PC-9 (cell line): ENCODE results near the gene ADAMTS2.

Experiments
- CTCF ChIP-seq: fragments of 200-600 bp; sonication (generic); conservative IDR thresholded peaks from 2 replicates; pipeline ENCODE4 v1.6.1; 2017; ENCODE audit warnings: mixed run types, antibody characterized with exemption, mild to moderate bottlenecking, moderate library complexity
- EZH2 ChIP-seq: fragments of 200-600 bp; sonication (generic); IDR thresholded peaks from 2 replicates; pipeline ENCODE4 v1.8.0; 2017; ENCODE audit warnings: antibody characterized with exemption, low read depth

- TF ChIP-seq EZH2 (no peak), CTCF (no peak)
Measured at GRCh38 chr5:179164331-179165311, 180.6 kb downstream of the ADAMTS2 start.
